Activated naive CD8-positive, alpha-beta T cell treated with anti-CD3 and anti-CD28 coated beads, Interleukin-2, amount 10 ng/mL, durations not matched to agents 7 days and 5 days (primary cell): Measurements from ENCODE around the gene OPA1. TPM values are rescaled to one million over a fixed set of nuclear protein-coding genes. Genes with fewer than 3 reads are reported as not detected.

Experiments used
- ATAC-seq: fragments of 150-1000 bp; cut with Tn5 transposase; one replicate; pipeline ENCODE4 v1.10.0; 2021; ENCODE audit warnings: low read depth, moderate library complexity
- POLR2A ChIA-PET: fragments of 350-600 bp; sonication (Branson Sonifier 250); formaldehyde crosslinking; loops from one replicate; lab custom pipeline; 2021; ENCODE audit warnings: antibody characterized with exemption; lab: Charles Lee
- DNase-seq: peaks from one replicate; pipeline ENCODE4 v3.0.0; 2021
- H3K27ac Mint-ChIP-seq: one replicate; pipeline ENCODE4 v1.8.0; 2022; ENCODE audit warnings: mild to moderate bottlenecking, mixed read lengths
- H3K27me3 Mint-ChIP-seq: one replicate; pipeline ENCODE4 v1.8.0; 2022; ENCODE audit warnings: mild to moderate bottlenecking, moderate library complexity, mixed read lengths
- H3K36me3 Mint-ChIP-seq: one replicate; pipeline ENCODE4 v1.8.0; 2021; ENCODE audit warnings: mild to moderate bottlenecking, mixed read lengths
- H3K4me1 Mint-ChIP-seq: one replicate; pipeline ENCODE4 v1.8.0; 2021; ENCODE audit warnings: mixed read lengths
- H3K4me3 Mint-ChIP-seq: one replicate; pipeline ENCODE4 v1.8.0; 2022; ENCODE audit warnings: mild to moderate bottlenecking, moderate library complexity, mixed read lengths
- H3K9me3 Mint-ChIP-seq: one replicate; pipeline ENCODE4 v1.8.0; 2021; ENCODE audit warnings: mixed read lengths
- total RNA-seq, 2 experiments: library from RNA; stranded (reverse); gene quantifications; one replicate each; pipeline ENCODE4 v1.2.3, GENCODE V29; 2021

The OPA1 gene, protein sequence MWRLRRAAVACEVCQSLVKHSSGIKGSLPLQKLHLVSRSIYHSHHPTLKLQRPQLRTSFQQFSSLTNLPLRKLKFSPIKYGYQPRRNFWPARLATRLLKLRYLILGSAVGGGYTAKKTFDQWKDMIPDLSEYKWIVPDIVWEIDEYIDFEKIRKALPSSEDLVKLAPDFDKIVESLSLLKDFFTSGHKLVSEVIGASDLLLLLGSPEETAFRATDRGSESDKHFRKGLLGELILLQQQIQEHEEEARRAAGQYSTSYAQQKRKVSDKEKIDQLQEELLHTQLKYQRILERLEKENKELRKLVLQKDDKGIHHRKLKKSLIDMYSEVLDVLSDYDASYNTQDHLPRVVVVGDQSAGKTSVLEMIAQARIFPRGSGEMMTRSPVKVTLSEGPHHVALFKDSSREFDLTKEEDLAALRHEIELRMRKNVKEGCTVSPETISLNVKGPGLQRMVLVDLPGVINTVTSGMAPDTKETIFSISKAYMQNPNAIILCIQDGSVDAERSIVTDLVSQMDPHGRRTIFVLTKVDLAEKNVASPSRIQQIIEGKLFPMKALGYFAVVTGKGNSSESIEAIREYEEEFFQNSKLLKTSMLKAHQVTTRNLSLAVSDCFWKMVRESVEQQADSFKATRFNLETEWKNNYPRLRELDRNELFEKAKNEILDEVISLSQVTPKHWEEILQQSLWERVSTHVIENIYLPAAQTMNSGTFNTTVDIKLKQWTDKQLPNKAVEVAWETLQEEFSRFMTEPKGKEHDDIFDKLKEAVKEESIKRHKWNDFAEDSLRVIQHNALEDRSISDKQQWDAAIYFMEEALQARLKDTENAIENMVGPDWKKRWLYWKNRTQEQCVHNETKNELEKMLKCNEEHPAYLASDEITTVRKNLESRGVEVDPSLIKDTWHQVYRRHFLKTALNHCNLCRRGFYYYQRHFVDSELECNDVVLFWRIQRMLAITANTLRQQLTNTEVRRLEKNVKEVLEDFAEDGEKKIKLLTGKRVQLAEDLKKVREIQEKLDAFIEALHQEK
- total RNA-seq = 10 to 100 TPM; 55.4 to 57.9 TPM

DNA sequence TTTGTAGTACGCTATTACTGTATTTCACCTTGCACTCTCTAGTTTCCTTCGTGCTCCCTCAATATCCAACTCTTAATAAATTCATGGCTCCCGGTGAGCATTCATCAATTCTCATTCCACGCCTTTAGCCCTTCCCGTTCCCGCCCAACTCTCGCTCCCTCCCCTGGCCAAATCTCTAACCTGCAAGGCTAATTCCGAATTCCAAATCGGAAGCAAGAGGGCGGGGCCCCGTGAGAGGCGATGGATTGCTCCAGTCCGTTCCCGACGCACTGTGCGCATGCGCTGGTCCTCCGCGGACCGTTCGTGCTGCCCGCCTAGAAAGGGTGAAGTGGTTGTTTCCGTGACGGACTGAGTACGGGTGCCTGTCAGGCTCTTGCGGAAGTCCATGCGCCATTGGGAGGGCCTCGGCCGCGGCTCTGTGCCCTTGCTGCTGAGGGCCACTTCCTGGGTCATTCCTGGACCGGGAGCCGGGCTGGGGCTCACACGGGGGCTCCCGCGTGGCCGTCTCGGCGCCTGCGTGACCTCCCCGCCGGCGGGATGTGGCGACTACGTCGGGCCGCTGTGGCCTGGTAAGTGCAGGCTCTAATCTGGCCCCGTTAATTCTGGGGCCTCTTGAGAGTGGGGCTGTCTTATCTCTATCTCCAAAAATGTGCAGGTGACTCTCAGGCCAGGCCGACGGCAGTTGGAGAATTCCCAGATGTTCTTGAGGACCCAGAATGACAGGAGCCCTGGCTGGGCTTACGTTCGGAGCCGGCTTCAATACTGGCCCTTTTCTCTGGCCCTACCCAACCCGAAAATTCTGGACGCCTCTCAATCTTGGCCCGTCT is at the start of gene OPA1:
Gene OPA1 (plus strand): TSS at position 368 of the 827 bp plus-strand sequence. CDS start 170 bp downstream, at position 538.
- H3K4me3 Mint-ChIP-seq = peak within 1 kb of the TSS; percentile 95
- POLR2A ChIA-PET = no interaction called here
- ATAC-seq (peak; percentile 96), DNase-seq (peak; percentile 89)
- peaks cover 23% of the 10 kb centered on the region for H3K4me1 Mint-ChIP-seq
- H3K27me3 Mint-ChIP-seq = no peaks in the 10 kb centered on the region
- H3K27ac Mint-ChIP-seq = peak within 1 kb of the TSS; percentile 97
- no peaks in the 10 kb centered on the region for H3K9me3 Mint-ChIP-seq
- H3K36me3 Mint-ChIP-seq = peaks cover 11% of the 10 kb centered on the region

DNA sequence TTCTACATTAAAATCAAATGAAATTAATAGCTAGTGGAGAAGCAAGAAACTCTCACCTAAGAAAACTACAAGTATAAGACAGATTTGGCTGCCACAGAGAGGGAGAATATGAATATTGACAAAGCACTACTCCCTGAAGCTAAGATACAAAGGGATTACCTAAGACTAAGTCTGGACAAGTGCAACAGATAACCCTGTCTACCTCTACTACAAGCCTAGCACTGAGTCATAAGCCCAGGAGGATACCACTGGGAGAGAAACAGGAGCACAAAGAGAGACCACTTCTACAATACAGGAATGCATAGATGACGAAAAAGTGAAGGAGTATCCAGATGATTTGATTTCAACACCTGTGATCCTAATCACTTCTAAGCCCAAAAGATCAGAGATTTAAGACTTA is 48.7 kb upstream of the OPA1 start:
- Mint-ChIP-seq H3K4me1 (no peaks in the 10 kb centered on the region), H3K27ac (no peak overlapping the region), H3K36me3 (peaks cover 2% of the 10 kb centered on the region), H3K4me3 (no peak overlapping the region), H3K27me3 (no peaks in the 10 kb centered on the region), H3K9me3 (peaks cover 4% of the 10 kb centered on the region)
- ATAC-seq (no peak), DNase-seq (no peak)
- POLR2A ChIA-PET = no interaction called here

DNA sequence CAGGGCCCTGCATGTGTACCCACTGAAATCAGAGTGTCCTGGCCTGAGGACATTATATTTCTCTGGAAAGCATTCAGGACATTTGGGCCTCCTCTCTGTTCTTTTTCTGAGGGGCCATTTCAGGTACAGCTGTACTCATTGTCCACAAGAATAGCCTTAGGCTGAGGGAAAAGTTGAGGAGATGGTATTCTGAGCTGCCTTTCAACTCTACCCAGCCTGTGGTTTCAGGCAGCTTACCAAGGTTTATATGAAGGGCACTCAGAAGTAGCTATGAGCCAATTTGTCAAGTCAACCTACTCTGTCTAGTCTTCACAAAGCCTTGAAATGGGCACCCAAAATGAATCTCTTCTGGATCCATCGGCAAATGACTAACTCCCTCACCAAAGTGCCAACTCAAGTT is 47.7 kb upstream of the OPA1 start:
- H3K27ac Mint-ChIP-seq = no peak overlapping the region
- POLR2A ChIA-PET = no interaction called here
- ATAC-seq (no peak), DNase-seq (no peak)
- no peaks in the 10 kb centered on the region for H3K4me1 Mint-ChIP-seq
- H3K36me3 Mint-ChIP-seq = peaks cover 2% of the 10 kb centered on the region
- H3K4me3 Mint-ChIP-seq = no peak overlapping the region
- peaks cover 4% of the 10 kb centered on the region for H3K9me3 Mint-ChIP-seq
- H3K27me3 Mint-ChIP-seq = no peaks in the 10 kb centered on the region

DNA sequence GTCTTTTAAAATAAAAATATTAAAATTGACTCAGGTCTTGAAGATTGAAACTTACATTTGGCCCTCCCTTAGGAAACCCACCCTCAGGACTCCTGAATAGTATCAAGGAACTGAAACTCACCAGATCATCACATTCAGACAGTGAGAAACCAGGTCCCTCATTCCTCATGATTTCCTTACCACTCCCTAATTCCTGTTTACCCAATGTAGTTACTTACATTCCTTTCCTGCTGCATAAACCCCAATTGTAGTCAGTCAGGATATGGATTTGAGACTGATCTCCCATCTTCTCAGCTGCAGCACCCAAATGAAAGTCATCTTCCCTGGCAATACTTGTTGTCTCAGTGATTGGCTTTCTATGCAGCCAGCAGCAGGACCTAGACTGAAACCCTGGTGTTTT is 46.9 kb upstream of the OPA1 start:
- POLR2A ChIA-PET = no interaction called here
- H3K4me3 Mint-ChIP-seq = no peak overlapping the region
- H3K9me3 Mint-ChIP-seq = peaks cover 4% of the 10 kb centered on the region
- no peak for ATAC-seq
- peaks cover 2% of the 10 kb centered on the region for H3K36me3 Mint-ChIP-seq
- H3K27ac Mint-ChIP-seq = no peak overlapping the region
- H3K4me1 Mint-ChIP-seq = no peaks in the 10 kb centered on the region
- H3K27me3 Mint-ChIP-seq = no peaks in the 10 kb centered on the region
- no peak for DNase-seq

DNA sequence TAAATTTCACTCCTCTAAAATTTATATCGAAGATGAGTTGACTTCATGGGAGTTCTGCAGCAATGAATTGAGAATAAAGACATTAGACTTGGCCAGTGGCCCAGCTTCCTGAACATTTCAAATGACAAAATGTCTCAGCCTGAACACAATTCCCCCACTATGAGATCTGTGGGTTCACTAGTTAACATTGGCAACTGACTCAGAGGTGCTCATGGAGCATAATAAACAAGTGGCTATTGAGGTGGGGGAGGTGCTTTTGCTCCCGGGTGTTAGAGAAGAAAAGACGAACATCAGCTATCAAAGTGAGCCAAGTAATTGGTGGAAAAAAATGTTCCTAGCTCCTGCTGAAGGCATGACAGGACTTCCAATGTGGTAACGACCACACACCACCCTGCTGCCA is 44.6 kb upstream of the OPA1 start:
- ATAC-seq (no peak), DNase-seq (no peak)
- Mint-ChIP-seq H3K9me3 (peaks cover 3% of the 10 kb centered on the region), H3K27ac (no peak overlapping the region), H3K4me3 (no peak overlapping the region), H3K36me3 (peaks cover 2% of the 10 kb centered on the region), H3K27me3 (no peaks in the 10 kb centered on the region), H3K4me1 (no peaks in the 10 kb centered on the region)
- POLR2A ChIA-PET = no interaction called here

DNA sequence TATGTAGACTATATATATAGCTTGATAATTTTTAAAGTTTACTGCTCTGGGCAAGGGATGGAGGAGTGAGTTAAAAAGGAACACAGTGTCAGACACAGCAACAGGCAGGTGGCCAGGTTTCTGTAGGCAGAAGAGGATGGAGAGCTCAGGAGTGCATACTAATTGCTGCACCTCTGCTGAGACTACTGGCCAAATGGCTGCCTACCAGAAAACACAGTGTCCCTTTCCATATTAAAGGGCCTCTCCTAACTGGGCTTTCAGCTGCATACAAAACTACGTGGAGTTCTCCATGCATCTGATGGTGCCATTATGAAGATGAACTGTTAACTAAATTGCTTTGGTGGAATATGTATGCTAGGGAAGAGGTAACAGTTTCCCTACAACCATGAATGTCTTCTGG is 40.1 kb upstream of the OPA1 start:
- no peak for ATAC-seq
- DNase-seq = no peak
- no peaks in the 10 kb centered on the region for H3K36me3 Mint-ChIP-seq
- POLR2A ChIA-PET = no interaction called here
- H3K9me3 Mint-ChIP-seq = no peaks in the 10 kb centered on the region
- H3K4me3 Mint-ChIP-seq = no peak overlapping the region
- no peaks in the 10 kb centered on the region for H3K27me3 Mint-ChIP-seq
- no peak overlapping the region for H3K27ac Mint-ChIP-seq
- no peaks in the 10 kb centered on the region for H3K4me1 Mint-ChIP-seq

DNA sequence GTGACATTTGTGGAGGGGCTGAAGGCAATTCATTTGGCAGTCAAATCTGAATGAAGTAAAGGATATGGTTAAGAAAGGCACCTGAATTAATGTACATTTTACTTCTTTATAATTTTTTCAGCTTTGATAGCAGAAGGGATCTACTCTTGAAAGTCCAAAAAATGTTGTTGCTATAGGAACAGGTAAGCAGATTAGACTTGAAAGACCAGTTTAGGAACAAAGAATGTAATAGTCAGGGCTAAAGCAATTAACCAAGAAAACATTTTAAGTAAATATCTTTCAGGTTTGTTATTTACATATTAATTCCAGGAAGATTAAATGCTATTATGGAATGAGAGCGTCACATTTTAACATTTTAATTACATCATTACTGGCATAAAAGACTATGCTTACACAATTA is 39.4 kb upstream of the OPA1 start:
- no peak for ATAC-seq
- no peaks in the 10 kb centered on the region for H3K27me3 Mint-ChIP-seq
- H3K4me3 Mint-ChIP-seq = no peak overlapping the region
- DNase-seq = no peak
- no peaks in the 10 kb centered on the region for H3K4me1 Mint-ChIP-seq
- POLR2A ChIA-PET = no interaction called here
- no peak overlapping the region for H3K27ac Mint-ChIP-seq
- H3K9me3 Mint-ChIP-seq = no peaks in the 10 kb centered on the region
- H3K36me3 Mint-ChIP-seq = no peaks in the 10 kb centered on the region

DNA sequence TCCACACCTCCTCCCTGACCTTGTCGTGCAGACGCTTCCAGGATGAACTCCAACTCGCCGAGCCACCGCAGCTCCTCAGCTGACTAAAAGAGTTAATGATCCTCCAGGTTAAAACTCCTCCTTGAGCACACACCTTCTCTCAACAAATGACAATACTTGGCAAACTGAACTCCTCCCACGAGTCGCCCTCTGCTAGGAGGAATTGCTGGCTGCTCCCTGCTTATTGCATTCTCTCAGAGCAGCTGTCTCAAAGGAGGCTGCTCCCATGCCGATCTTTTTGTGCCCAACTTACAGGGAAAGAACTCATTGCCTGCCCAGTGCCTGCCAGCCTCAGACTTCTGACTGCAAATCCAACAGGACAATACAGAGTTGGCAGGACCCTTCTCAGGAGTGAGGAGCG is 38.2 kb upstream of the OPA1 start, which contains the start of gene ATP13A4:
Gene ATP13A4 (minus strand): TSS at position 85 of the 400 bp plus-strand sequence. CDS start 96 bp downstream, outside the sequence.
- H3K9me3 Mint-ChIP-seq = no peaks in the 10 kb centered on the region
- no peaks in the 10 kb centered on the region for H3K36me3 Mint-ChIP-seq
- no peak within 1 kb of the TSS for H3K27ac Mint-ChIP-seq
- POLR2A ChIA-PET = no interaction called here
- H3K4me3 Mint-ChIP-seq = no peak within 1 kb of the TSS
- no peaks in the 10 kb centered on the region for H3K27me3 Mint-ChIP-seq
- no peak for DNase-seq
- no peak for ATAC-seq
- no peaks in the 10 kb centered on the region for H3K4me1 Mint-ChIP-seq

DNA sequence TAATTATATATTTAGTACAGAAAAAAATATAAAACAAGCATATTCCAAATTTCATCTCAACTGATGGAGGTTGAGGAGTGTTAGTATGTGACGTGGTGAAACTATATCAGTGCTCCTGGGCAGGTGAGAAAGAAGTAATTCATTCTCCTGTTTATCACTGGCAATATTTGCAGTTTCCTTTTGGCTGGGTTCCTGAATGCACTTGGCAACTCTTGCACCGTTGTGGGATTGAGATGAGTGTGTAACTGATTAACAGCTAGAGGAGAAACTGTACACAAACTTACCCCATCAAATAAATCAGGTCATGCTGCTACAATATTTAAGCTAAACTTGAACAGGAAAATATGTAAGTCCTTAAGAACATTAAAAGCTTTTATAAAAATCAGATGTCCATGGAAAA is 36.2 kb upstream of the OPA1 start:
- Mint-ChIP-seq H3K4me3 (no peak overlapping the region), H3K9me3 (no peaks in the 10 kb centered on the region), H3K4me1 (no peaks in the 10 kb centered on the region), H3K36me3 (no peaks in the 10 kb centered on the region), H3K27ac (no peak overlapping the region), H3K27me3 (no peaks in the 10 kb centered on the region)
- DNase-seq (no peak), ATAC-seq (no peak)
- POLR2A ChIA-PET = no interaction called here

DNA sequence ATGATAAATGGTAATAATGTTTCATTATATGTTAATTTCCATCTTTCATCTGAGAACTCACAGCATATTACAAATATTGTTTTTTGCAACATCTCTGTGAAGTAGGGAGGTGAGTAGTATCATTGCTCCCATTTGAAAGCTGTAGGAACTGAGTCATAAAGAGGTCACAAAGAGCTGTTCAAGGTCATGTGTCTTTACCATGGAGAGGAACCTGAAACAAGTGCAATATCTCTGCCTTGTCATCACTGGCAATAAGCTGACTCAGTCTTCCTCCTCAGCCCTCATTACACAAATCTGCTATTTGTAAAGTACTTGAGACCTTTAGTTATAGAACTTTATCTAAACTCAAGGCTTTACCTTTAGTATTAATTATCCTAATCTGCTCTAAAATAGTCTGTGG is 33.9 kb upstream of the OPA1 start:
- POLR2A ChIA-PET = no interaction called here
- Mint-ChIP-seq H3K27ac (no peak overlapping the region), H3K27me3 (no peaks in the 10 kb centered on the region), H3K36me3 (no peaks in the 10 kb centered on the region), H3K4me1 (no peaks in the 10 kb centered on the region), H3K9me3 (no peaks in the 10 kb centered on the region), H3K4me3 (no peak overlapping the region)
- ATAC-seq = no peak
- DNase-seq = no peak

DNA sequence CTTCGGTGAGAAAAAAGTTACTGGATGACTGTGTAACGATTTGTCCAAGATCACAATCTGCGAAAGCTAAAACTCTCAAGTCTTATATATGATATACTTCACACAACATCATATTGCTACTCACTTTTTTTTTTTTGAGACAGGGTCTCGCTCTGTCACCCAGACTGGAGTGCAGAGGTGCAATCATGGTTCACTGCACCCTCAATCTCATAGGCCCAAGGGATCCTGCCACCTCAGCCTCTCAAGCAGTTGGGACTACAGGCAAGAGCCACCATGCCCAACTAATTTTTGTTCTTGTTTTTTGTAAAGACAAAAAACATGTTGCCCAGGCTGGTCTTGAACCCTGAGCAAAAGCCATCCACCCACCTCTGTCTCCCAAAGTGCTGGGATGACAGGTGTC is 32.9 kb upstream of the OPA1 start:
- H3K36me3 Mint-ChIP-seq = no peaks in the 10 kb centered on the region
- H3K9me3 Mint-ChIP-seq = no peaks in the 10 kb centered on the region

DNA sequence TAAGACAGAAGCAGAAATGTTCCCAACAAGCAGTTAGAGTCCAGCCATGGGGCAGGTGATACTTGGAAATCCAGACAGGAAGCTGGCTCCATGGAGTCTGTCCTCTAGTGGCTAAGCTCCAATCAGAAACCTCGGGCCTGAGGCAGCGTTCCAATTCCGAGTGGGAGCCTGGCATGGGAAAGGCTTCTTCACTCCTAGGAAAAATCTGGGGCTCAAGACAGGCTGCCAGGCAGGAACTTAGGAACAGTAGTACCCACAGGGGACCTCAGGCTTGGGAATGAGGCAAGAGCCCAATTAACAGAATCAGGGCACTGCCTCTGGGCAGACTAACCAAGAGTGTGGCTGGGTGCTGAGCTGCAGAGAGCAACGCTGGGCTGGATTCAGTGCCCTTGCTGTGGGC is 32.1 kb upstream of the OPA1 start:
- no peak for ATAC-seq
- H3K4me1 Mint-ChIP-seq = peaks cover 2% of the 10 kb centered on the region
- H3K27me3 Mint-ChIP-seq = no peaks in the 10 kb centered on the region
- no peaks in the 10 kb centered on the region for H3K36me3 Mint-ChIP-seq
- no peak overlapping the region for H3K27ac Mint-ChIP-seq
- H3K9me3 Mint-ChIP-seq = no peaks in the 10 kb centered on the region
- no peak overlapping the region for H3K4me3 Mint-ChIP-seq
- POLR2A ChIA-PET = no interaction called here
- DNase-seq = no peak

More for the DNA sequence above, 32.9 kb upstream of the OPA1 start:
- Mint-ChIP-seq H3K27me3 (no peaks in the 10 kb centered on the region), H3K4me1 (peaks cover under 1% of the 10 kb centered on the region), H3K4me3 (no peak overlapping the region), H3K27ac (no peak overlapping the region)
- POLR2A ChIA-PET = no interaction called here
- ATAC-seq (no peak), DNase-seq (no peak)

DNA sequence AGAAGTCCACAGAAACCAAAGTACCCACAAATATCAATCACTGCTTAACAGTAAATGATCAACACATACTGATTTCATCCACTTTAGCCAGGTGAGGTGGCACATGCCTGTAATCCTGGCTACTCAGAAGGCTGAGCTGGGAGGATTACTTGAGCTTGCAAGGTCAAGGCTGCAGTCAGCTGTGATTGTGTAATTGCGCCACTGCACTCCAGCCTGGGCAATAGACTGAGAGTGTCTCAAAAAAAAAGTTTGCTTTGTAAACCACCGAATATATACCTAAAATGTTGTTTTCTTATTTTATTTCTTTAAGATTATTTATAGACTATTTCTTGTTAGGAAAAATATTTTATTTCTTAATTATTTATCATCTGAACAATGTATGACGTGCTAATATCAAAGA is 29.6 kb upstream of the OPA1 start:
- no peaks in the 10 kb centered on the region for H3K36me3 Mint-ChIP-seq
- peaks cover 2% of the 10 kb centered on the region for H3K4me1 Mint-ChIP-seq
- H3K27ac Mint-ChIP-seq = no peak overlapping the region
- DNase-seq (no peak), ATAC-seq (no peak)
- H3K4me3 Mint-ChIP-seq = no peak overlapping the region
- POLR2A ChIA-PET = no interaction called here
- H3K9me3 Mint-ChIP-seq = no peaks in the 10 kb centered on the region
- no peaks in the 10 kb centered on the region for H3K27me3 Mint-ChIP-seq
